Effector memory CD4-positive, alpha-beta T cell (primary cell): ENCODE measurements around the gene PCGF2.

Experiments used
- DNase-seq, 3 donors: peaks; one replicate each; pipeline ENCODE4 v3.0.0-alpha.2; 2020
- H3K27ac ChIP-seq: 2 replicates; pipeline ENCODE4 v1.7.0; 2013; ENCODE audit warnings: mild to moderate bottlenecking, low read length, moderate library complexity; ENCODE audit not compliant: insufficient read depth, poor library complexity, severe bottlenecking
- H3K27me3 ChIP-seq: replicated peaks from 2 replicates; pipeline ENCODE4 v1.7.0; 2013; ENCODE audit warnings: mild to moderate bottlenecking, low read length; ENCODE audit not compliant: insufficient read depth, control insufficient read depth, poor library complexity, severe bottlenecking
- H3K36me3 ChIP-seq: 2 replicates; pipeline ENCODE4 v1.7.0; 2013; ENCODE audit warnings: mild to moderate bottlenecking, low read length, moderate library complexity; ENCODE audit not compliant: control insufficient read depth, insufficient read depth
- H3K4me1 ChIP-seq: 2 replicates; pipeline ENCODE4 v1.7.0; 2013; ENCODE audit warnings: low read length, mild to moderate bottlenecking; ENCODE audit not compliant: control insufficient read depth, insufficient read depth, poor library complexity, severe bottlenecking
- H3K4me3 ChIP-seq: 2 replicates; pipeline ENCODE4 v1.7.0; 2013; ENCODE audit warnings: low read length, low read depth, mild to moderate bottlenecking; ENCODE audit not compliant: insufficient read depth, poor library complexity, severe bottlenecking
- H3K9me3 ChIP-seq: 2 replicates; pipeline ENCODE4 v1.7.0; 2013; ENCODE audit warnings: mild to moderate bottlenecking, low read length, moderate library complexity; ENCODE audit not compliant: control insufficient read depth

PCGF2 gene

GRCh38 chr17:38703742-38704605, 44.2 kb downstream of the PCGF2 start:
- Histone ChIP-seq H3K4me3 (peak overlapping the region; percentile 97), H3K27me3 (no peaks in the 10 kb centered on the region), H3K9me3 (no peaks in the 10 kb centered on the region), H3K36me3 (peaks cover 4% of the 10 kb centered on the region), H3K4me1 (peaks cover 32% of the 10 kb centered on the region), H3K27ac (peak overlapping the region; percentile 92)
- peak; percentile 53 to 65 (median 56) for DNase-seq

GRCh38 chr17:38702916-38703741, 45.0 kb downstream of the PCGF2 start:
- no peak for DNase-seq
- Histone ChIP-seq H3K4me1 (peaks cover 32% of the 10 kb centered on the region), H3K36me3 (no peaks in the 10 kb centered on the region), H3K27me3 (no peaks in the 10 kb centered on the region), H3K9me3 (no peaks in the 10 kb centered on the region), H3K4me3 (peak overlapping the region; percentile 97), H3K27ac (peak overlapping the region; percentile 92)

GRCh38 chr17:38702166-38702915, 45.8 kb downstream of the PCGF2 start:
- H3K9me3 ChIP-seq: no peaks in the 10 kb centered on the region
- H3K27me3 ChIP-seq: no peaks in the 10 kb centered on the region
- H3K36me3 ChIP-seq: no peaks in the 10 kb centered on the region
- H3K4me3 ChIP-seq: peak overlapping the region; percentile 97
- H3K27ac ChIP-seq: peak overlapping the region; percentile 92
- peaks cover 29% of the 10 kb centered on the region for H3K4me1 ChIP-seq
- peak; percentile 73 to 75 (median 74) for DNase-seq

- H3K27ac ChIP-seq: peak overlapping the region; percentile 92
- peaks cover 22% of the 10 kb centered on the region for H3K4me1 ChIP-seq
- H3K27me3 ChIP-seq: no peaks in the 10 kb centered on the region
- peak; percentile 61 to 70 (median 62) for DNase-seq
- H3K36me3 ChIP-seq: no peaks in the 10 kb centered on the region
- peak overlapping the region; percentile 44 for H3K4me3 ChIP-seq
- no peaks in the 10 kb centered on the region for H3K9me3 ChIP-seq
Measured at GRCh38 chr17:38701504-38702165, 46.5 kb downstream of the PCGF2 start.

- H3K4me3 ChIP-seq: no peak overlapping the region
- H3K4me1 ChIP-seq: peaks cover 17% of the 10 kb centered on the region
- no peaks in the 10 kb centered on the region for H3K36me3 ChIP-seq
- no peaks in the 10 kb centered on the region for H3K27me3 ChIP-seq
- DNase-seq: no peak
- no peak overlapping the region for H3K27ac ChIP-seq
- no peaks in the 10 kb centered on the region for H3K9me3 ChIP-seq
Measured at GRCh38 chr17:38698760-38699159, 49.4 kb downstream of the PCGF2 start.

GRCh38 chr17:38697061-38697820, 50.9 kb downstream of the PCGF2 start:
- H3K27ac ChIP-seq: no peak overlapping the region
- no peaks in the 10 kb centered on the region for H3K27me3 ChIP-seq
- no peaks in the 10 kb centered on the region for H3K9me3 ChIP-seq
- DNase-seq: no peak
- peaks cover 10% of the 10 kb centered on the region for H3K4me1 ChIP-seq
- no peaks in the 10 kb centered on the region for H3K36me3 ChIP-seq
- no peak overlapping the region for H3K4me3 ChIP-seq

- Histone ChIP-seq H3K36me3 (no peaks in the 10 kb centered on the region), H3K27me3 (no peaks in the 10 kb centered on the region), H3K27ac (no peak overlapping the region), H3K4me1 (no peaks in the 10 kb centered on the region), H3K9me3 (no peaks in the 10 kb centered on the region), H3K4me3 (no peak overlapping the region)
- DNase-seq: no peak
Measured at GRCh38 chr17:38693700-38694329, 54.3 kb downstream of the PCGF2 start.

- Histone ChIP-seq H3K4me1 (no peaks in the 10 kb centered on the region), H3K36me3 (no peaks in the 10 kb centered on the region), H3K4me3 (no peak overlapping the region), H3K27ac (no peak overlapping the region), H3K9me3 (no peaks in the 10 kb centered on the region), H3K27me3 (no peaks in the 10 kb centered on the region)
- DNase-seq: no peak
Measured at GRCh38 chr17:38691154-38691553, 57.0 kb downstream of the PCGF2 start.
